HG02623 (cell line): ENCODE results near the gene IMPDH2.

Experiments used
- ATAC-seq: cut with Tn5 transposase; IDR thresholded peaks from one replicate; pipeline ENCODE4 v1.9.1; 2021; ENCODE audit warnings: moderate library complexity; ENCODE audit not compliant: unreplicated experiment

IMPDH2 gene

DNA sequence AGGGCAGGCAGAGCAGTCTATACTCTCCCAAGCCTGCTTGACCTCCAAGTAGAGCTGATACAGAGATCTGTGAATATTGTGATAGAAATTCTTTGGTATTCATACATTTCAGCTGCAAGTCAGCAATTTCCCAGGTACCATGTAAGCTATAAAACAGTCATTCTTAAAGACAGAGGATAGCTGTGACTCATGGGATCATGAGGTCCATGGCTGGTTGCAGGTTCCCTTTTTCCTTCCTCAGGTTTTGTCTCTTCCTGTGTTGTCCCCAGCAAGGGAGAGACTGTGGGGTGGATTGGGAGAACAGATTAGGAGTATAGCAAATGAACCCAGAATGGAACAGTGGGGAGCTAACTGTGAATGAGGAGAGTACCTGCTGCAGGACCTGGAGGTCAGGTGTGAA lies 44.5 kb downstream of the IMPDH2 start:
- ATAC-seq: no peak

DNA sequence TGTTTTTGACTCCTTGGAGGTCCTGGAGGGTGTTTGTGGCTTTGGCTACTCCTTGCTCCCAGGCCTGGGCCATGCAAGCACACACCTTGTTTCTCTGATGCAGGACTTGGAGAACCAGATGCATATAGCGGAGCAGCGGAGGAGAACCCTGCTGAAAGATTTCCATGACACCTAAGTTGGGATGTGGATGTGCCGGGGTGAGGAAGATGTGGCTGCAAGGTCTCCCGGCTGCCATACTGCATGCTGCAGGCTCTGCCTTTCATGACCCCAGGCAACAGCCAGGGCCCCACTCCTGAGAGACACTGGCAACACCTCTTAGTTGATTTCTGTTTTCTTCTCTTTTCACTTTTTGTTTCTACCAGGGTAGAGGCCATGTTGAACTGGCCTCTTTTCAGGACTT lies 46.1 kb downstream of the IMPDH2 start:
- no peak for ATAC-seq

DNA sequence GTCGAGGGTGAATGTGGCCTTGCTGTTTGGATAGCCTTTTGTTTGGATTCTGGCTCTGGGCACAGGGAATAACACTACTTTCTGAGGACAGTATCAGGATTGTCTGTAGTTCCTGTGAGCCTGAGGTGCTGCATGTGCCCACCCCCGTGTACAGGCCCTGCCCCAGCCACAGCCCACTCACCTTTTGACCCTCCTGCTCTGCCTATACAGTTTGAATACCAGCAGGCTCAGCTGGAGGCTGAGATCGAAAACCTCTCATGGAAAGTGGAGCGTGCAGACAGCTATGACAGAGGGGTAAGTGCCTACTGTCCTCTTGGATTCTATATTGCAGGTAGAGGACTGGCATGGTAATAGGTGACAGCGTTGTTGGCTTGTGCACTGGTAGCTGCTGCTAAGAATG lies 46.5 kb downstream of the IMPDH2 start:
- ATAC-seq: no peak

DNA sequence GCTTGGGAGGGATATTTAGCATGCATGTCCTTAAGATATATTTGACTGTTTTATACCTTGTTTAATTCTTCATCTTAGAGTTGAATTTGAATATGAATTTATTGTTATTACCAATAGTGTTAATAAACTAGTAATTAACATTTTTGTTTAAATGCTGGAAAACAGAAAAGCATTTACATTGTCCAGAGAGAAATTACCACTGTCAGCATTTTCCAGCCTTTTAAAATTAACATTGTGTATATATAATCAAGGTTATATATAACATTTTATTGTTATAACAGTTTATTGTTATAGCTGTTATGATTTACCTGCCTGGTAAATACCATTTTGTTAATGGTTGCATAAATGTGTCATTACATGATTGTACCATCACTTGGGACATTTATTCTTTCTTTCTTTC lies 47.2 kb downstream of the IMPDH2 start:
- no peak for ATAC-seq

- no peak for ATAC-seq
These were observed 48.9 kb downstream of the IMPDH2 start for GRCh38 chr3:48980295-48980694.

DNA sequence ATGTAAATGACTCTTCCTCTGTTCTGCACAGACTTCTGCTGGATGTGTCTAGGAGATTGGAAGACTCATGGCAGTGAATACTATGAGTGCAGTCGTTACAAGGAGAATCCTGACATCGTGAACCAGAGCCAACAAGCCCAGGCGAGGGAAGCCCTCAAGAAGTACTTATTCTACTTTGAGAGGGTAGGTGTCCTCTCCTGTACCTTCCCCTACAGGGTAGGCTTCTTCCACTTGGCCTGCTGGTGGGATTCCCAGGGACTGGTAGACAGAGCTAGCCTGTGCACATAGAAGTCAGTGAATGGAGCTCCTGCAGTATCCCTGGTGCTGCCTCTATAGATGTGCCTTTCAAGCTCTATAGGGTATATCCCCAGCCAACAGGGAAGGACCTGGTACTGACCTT lies 49.7 kb downstream of the IMPDH2 start:
- no peak for ATAC-seq
